ENCODE results near the gene ENDOD1.
"Not testable (repeated sequence)": the region's sequence is repeated elsewhere in the genome, so short reads cannot be mapped to it uniquely, and the experiment has no call there.

ENDOD1 gene

DNA sequence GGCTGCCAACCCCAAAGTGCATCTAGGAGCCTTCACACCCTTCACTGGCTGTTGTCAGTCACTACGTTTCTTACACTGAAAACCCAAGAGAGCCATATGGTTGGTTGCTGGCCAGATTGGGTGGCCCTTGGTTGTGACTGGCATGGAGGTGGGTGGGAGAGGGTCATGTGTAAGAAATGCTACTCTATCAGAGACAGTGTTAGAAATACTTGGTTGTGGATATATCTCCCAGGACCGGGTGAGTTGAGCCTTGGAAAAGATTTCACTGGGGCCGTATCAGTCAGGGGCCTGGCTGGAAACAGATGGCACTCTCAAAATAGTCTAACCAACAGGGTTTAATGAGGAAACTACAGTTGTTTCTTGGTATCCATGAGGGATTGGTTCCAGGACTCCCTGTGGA, 15.2 kb downstream of the ENDOD1 start:
- DNase-seq = no peak

DNA sequence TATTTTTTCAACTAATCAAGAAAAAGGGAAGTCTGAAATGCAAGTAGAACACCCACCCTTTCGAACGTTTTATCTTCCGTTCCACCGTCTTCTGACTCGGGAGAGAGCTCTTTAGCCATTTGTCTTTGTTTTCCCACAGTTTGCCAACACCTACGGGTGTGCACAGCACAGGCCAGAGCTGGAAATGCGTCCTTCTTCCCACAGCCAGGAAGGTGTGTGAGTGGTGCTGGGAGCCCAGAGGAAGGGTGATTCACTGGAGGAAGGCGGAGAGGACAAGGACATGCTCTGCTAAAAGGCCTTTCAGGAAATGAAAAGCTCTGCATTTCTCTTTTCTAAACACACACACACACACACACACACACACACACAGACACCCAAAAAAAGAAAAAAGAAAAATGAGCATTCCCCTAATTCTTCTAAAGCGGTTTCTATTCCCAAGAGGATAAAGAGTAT, 18.5 kb downstream of the ENDOD1 start:
- DNase-seq = no peak

DNA sequence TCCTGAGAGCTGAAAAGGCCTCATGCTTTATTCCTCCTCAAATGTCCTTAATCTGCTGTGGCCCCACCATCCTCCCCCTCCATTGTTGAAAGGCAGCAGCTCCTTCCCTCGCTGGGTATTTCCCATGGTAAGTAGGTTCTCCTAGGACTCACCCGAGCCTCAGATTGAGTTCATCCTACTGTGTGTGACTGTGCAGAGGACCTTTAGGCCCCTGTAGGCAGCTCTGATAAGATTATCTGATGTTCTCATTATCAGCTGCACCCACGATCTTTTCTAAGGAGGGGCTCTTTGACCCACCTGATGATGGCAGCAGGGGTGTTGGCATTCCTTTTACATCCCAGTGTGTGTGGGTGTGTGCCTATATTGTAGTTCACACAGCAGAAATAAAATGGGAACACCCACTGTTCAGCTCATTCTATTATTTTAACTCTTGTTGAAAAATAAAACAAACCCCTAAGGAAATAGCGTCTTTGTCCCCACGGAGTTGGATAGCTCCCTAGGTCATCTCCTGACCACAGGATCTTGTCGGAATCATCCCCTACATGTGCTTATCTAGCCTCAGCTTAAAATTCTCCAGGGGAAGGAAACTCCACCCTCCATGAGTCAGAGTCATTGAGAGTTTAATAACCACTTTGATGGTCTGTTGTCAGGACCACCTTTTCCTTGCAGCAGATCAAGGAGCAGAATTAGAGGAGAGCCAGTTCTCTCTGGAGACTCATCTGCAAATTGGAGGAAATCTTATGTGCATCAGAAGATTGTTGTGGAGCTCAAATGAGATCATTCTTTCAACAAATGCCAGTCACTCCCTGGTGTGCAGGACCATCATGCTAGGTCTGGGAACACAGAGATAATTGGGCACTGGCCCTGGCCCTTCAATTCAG, 19.3 kb downstream of the ENDOD1 start:
- DNase-seq = no peak

DNA sequence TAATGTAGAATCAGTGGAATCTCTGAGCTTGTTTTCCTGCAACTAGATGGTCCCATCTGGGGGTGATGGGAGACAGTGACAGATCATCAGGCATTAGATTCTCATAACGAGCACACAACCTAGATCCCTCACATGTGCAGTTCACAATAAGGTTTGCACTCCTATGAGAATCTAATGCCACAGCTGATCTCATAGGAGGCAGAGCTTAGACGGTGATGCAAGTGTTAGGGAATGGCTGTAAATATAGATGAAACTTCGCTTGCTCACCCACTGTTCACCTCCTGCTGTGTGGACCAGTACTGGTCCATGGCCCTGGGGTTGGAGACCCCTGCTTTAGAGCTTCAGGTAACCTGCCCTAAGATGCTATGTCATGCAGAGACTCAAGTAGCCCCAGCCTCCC, 21.8 kb downstream of the ENDOD1 start:
- DNase-seq = not testable (repeated sequence)

DNA sequence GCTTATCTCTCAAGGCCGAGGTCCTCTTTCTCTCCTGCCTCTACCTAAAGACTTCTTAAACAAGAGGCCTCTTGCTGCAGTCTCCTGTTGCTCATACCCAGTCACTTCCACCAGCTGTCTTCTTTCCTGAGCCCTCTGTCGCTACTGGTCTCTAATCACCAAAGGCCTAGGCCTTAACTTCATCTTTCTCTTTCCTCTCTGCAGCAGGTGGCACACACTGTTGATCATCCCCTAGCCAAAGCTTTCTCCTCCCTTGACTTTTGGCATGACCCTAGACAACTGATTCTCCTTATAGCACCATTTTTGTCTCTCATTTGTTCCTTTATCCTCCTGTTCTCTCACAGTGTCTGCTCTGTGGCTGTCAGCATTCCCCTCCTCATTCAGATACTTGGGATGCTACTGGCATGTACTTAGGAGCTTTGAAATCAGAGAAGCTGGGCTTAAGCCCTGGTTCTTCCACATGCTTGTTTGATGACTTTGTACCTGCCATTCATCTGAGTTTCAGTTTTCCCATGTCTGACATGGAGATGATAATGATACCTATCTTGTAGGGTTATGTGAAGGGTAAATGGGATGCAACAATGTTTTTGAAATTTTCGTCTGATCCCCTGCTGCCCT, 22.4 kb downstream of the ENDOD1 start:
- DNase-seq = no peak

DNA sequence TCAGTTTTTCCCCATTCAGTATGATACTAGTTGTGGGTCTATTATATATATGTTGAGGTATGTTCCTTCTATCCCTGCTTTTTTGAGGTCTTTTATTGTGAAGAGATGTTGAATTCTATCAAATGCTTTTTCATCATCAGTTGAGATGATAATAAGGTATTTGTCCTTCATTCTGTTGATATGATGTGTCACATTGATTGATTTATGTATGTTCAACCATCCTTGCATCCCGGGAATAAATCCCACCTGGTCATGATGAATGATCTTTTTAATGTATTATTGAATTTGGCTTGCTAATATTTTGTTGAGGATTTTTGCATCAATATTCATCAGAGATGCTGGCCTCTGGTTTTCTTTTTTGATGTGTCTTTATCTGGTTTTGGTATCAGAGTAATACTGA, 26.0 kb downstream of the ENDOD1 start:
- no peak for DNase-seq

DNA sequence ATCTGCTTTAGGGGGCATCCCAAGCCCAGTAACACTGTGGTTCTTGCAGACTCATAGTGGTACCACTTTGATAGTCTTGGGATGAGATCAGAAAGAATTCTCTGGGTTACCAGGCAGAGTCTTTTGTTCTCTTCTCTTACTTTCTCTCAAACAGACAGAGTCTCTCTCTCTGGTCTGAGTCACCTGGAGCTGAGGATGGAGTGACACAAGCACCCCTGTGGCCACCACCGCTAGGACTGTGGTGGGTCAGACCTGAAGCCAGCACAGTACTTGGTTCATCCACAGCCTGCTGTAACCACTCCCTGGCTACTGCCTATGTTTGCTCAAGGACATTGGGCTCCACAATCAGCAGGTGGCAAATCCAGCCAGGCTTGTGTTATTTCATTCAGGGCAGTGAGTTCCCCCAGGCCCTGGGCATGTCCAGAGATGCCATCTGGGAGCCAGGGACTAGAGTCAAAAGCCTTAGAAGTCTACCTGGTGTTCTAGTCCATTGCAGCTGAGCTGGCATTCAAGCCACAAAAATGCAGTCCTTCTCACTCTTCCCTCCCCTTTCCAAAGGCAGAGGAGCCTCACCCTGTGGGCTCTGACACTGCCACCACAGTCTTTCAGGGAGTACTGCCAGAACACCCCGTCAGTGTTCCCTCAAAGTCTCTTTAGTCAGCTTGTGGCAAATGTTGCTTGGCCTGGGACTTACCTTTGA, 29.9 kb downstream of the ENDOD1 start:
- no peak for DNase-seq

DNA sequence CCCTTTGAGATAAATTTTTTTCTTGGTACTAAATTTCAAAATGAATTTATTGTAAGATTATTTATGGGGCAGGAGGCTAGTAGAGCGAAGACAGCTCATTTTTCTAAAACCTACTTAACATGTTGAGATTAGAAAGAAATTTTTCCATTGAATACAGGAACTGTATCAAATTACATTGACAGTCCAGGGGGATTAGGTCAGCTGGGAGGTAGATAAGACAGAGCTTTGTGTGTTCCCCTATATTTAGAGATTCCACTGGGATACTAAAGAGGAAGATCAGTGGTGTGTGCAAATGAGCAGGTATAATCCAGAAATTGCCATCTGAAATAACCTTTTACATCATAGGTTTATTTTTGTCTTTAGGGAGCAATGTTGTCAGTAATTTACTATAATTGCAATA, 32.1 kb downstream of the ENDOD1 start:
- no peak for DNase-seq

DNA sequence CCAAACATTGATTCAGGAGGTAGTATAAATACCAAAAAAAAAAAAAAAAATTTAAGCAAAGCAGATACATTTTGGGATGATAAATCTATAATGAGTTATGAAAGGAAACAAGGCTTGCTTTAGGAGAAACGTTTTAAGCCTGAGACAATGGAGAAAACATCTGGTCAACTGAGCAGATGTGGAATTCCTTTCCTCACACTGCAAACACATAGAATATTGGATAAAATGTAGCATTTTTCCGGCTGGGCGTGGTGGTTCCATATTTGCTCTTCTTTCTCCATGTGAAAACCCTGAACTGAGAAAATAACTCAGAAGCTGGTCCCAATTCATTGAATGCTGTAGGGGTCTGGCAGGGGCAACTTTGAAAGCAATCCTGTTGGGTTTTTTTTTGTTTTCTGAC, 33.9 kb downstream of the ENDOD1 start:
- no peak for DNase-seq

DNA sequence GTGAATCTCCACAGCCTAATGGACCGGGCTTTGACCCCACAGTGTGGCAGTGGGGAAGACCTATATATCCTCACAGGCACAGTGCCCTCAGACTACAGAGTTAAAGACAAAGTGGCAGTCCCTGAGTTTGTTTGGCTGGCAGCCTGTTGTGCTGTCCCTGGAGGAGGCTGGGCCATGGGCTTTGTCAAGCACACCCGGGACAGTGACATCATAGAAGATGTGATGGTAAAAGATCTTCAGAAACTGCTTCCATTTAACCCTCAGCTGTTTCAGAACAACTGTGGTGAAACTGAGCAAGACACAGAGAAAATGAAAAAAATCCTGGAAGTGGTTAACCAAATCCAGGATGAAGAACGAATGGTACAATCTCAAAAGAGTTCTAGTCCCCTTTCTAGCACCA, 39.0 kb downstream of the ENDOD1 start:
- DNase-seq = no peak

DNA sequence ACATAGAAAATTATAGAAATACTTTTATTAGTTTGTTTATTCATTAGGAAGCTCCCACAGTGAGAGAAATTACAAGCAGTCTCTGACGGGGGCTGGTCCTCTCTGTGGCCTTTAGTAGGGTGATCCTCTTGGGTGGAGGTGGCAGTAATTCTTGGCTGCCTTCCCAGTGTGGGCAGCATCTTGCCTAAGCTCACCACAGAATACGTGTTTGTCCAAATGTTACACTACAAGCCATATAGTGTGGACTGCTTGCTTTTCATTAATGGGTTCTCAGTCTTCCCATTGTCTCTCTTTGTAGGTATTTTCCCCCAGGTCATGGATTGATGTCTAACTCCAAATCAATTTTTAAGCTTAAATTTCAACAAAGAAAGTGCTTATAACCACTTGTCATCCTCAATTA, 43.3 kb downstream of the ENDOD1 start:
- peak; percentile 5 for DNase-seq

DNA sequence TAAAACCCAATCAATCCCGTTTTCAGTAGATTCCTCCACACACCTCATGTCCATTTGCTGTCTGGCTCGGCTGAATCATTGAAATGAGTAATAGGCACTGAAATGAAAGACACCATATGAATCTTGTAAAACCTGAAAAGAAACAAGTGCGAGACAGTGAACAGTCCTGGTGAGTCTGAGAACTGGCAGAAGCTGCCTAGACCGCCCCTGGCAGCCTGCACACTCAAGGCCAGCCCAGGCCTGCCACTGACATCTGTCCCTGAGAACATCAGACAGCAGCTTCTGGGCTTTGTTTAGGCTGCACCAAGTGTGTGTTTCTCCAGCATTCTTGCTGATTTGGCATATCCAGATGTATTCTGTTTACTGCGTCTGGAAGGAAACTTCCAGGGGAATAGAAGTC, 44.8 kb downstream of the ENDOD1 start:
- DNase-seq = peak; percentile 10

DNA sequence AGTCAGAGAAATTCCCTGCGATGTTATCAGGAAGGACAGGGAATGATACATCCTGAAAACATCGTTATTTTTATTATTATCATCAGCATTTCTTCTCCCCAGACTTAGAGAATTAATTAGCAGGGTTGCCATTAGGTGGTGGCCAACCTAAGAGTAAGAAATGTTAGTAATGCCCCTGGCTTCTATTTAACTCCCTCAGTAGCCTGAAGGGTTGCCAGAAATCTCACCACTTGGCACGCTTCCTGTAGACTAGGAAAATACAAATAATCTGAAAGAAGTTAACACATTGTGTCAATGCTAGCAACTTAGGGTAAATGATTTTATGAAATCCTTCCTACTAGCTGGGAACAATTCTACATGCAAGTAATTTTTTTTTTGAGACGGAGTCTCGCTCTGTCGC, 45.5 kb downstream of the ENDOD1 start:
- no peak for DNase-seq

DNA sequence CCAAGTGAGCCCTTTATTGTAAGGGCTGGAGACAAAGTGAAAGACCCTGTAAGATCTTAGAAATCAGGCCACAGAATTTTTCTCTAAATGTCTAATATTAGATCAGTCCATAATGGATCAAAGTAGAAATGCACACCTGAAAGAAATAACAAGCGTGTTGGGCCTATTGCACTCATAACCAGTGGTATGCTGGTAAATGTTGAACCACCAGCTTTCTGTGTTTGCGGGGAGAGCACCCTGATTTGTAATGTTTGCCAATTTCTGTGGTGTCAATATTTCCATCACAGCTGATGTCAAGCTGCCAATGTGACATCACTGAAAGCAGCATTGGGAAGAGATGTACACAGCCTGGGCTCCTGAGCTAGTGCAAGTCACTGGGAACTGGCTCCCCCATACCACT, 46.2 kb downstream of the ENDOD1 start:
- no peak for DNase-seq

DNA sequence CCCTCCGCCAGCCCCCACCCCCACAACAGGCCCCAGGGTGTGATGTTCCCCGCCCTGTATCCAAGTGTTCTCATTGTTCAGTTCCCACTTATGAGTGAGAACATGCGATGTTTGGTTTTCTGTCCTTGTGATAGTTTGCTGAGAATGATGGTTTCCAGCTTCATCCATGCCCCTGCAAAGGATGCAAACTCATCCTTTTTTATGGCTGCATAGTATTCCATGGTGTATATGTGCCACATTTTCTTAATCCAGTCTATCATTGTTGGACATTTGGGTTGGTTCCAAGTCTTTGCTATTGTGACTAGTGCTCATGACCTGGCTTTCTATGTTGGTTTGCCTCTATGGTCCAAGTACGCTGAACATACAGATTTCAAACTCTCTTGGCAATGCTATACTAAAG, 47.1 kb downstream of the ENDOD1 start:
- not testable (repeated sequence) for DNase-seq

DNA sequence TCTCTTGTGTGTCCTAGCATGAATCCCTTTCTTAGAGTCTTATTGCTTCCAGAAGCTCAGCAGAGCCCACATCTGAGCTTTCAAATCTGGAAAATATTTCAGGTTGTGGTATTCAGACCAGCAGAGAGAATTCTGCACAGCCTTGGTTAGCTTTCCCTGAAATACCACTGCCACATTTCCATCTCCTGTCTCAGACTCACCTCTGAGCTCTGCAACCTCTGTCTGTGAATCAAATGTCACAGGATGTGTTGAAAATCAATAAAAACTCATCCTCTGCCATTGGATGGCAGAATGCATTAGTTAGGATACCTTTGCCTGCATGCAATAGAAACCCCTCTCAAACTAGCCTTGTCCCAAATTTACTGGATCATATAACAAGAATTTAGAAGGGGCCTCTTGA, 47.7 kb downstream of the ENDOD1 start:
- no peak for DNase-seq

DNA sequence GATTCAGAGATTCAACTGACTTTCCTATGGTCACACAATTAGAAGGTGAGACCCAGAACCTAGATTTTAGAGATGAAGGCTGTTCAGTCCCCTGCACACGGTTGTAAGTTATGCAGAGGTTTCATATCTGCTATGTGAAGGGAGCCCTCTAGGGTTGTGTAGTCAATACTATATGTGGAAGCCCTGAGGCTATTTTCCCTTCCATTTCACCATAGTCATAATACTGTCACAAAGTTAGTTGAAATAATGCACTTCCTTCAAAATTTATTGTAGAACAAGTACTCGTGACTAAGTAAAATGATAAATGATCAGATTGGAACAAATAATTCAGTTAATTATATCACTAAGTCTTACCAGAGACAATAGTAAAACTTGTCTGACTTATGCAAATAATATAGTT, 48.8 kb downstream of the ENDOD1 start:
- DNase-seq = no peak

DNA sequence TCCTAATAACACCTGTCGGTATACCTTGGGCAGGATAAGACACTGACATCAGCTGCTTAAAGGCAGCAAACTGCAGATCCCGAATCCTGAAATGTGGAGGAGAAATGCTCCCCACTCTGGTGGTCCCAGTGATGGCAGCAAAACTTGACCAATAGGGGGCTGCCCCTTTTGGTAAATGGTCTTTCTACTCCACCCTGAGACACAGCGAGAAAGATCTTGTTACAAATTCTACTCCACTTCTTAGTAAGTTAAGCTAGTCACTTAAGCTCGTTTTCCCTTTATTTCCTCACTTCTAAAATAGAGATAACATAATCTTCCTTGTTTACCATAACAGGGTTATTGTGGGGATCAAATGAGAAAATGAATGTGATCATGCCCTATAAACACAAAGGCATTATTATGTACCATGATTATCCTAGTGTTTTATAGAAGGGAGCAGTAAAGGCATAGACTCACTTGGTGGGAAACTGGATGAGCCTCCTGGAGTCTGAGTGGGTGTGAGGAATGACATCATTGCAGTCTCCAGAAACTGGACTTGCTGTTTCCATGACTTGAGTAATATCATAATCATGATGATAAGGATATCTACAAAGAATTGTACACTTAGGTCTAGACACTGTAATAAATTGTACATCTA, 50.9 kb downstream of the ENDOD1 start:
- DNase-seq = no peak

DNA sequence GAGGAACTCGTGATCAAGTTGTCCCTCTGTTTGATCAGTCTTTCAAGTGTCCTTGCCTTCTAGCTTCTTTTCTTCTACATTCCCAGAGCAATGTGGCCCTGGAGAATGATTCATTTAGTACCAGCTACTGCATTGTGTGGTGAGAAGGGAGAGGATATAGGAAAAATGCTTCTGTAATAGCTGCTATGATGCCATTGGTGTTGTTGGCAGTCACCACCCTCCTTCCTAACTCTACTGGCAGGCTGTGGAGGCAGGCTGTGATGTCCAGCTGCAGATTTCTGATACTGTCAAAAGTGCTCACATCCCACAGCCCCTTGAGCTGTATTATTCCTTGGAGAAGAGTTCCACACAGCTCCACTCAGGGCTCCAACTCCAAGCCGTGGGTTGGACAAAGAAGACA, 52.8 kb downstream of the ENDOD1 start:
- DNase-seq = no peak

DNA sequence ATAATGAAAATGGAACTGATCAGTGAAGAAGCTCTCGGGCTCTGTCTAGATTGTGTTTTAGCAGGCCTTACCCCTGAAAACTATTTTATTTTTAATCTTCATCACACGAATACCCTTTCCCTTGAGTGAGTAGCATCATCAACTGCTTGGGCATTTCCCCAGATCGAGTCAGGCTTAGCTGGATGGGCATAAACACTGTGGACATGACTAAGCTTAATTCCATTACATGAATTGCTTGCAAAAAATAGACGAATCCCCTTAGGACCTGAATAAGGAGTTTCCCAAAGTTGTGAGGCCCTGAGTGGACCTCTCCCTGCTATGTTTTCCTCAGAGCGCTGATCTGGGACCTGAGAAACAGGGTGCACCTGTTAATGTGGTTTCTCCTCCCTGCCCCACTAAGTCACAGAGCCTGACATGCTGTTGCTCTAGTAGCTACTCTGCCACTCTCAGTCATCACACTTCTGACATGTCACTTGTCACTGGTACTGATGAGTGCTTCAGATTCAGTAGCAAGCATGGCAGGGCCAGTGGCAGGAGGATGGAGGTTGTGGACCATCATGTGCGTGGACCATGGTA, 53.5 kb downstream of the ENDOD1 start:
- DNase-seq = no peak

DNA sequence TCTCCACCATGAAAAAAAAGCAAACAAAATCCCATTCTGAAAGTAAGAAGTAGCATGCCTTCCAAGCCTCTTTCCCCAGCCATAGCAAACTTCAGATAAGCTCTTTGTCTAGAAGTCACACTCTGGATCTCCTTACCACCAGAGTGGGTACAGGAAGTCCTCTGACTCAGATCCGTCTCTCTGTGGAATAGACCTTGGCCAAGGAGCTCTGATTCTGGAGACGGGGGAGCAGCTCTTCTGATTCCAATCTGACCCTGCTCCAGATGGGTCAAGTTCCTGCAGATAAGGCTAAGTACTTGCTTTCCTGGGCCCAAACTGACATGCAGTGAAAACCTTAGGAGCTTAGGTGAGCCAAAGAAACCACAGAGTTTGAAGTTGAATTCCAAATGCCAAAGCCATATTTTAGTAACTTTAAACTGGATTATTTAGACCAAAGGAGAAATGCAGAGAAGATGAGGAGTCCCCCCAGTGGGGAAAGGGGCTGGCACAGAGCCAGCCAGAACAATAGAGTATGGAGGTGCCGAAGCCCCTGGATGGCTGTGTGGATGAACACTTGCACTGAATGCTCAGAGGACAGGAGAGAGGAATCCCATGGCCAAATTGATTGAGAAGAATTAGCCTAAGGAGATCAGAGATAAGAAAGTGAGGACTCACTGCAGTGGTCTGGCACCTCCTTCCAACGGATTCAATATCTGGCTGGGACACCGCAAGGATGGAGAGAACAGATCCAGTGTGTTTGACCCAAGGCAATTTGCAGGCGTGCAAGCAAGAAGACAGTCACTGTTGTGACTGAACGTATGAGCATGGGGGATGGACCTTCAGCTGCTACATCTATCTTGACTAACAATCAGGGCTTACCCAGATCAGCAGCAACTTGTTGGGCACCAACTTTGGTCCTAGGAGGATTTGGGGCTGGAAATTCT, 54.9 kb downstream of the ENDOD1 start:
- no peak for DNase-seq
